GM23338 (cell line): ENCODE measurements around the gene GNAT2. TPM values are rescaled to one million over a fixed set of nuclear protein-coding genes. Genes with fewer than 3 reads are reported as not detected.

ENCODE experiments used
- ATAC-seq: fragments of 200-7000 bp; cut with Tn5 transposase; 3 replicates; pipeline ENCODE4 v1.9.1; 2020
- DNase-seq: peaks from one replicate; pipeline ENCODE4 v3.0.0-alpha.2; 2015; ENCODE audit warnings: low spot score
- H2AFZ ChIP-seq: fragments of 200-600 bp; sonication (generic); 2 replicates; pipeline ENCODE4 v1.8.0; 2016; ENCODE audit warnings: antibody characterized with exemption, mild to moderate bottlenecking, moderate library complexity
- H3F3A ChIP-seq: fragments of 200-600 bp; sonication (generic); replicated peaks from 2 replicates; pipeline ENCODE4 v1.8.0; 2017; ENCODE audit warnings: antibody characterized with exemption, mixed run types, low read depth
- H3K27ac ChIP-seq: fragments of 200-600 bp; sonication (generic); 2 replicates; pipeline ENCODE4 v1.6.1; 2016; ENCODE audit warnings: low read depth
- H3K27me3 ChIP-seq: fragments of 200-600 bp; sonication (generic); 2 replicates; pipeline ENCODE4 v1.8.0; 2016; ENCODE audit warnings: mild to moderate bottlenecking, mixed run types, moderate library complexity; ENCODE audit not compliant: insufficient read depth
- H3K36me3 ChIP-seq: fragments of 200-600 bp; sonication (generic); 2 replicates; pipeline ENCODE4 v1.8.0; 2016; ENCODE audit warnings: mild to moderate bottlenecking; ENCODE audit not compliant: insufficient read depth
- H3K4me1 ChIP-seq: fragments of 200-600 bp; sonication (generic); 2 replicates; pipeline ENCODE4 v1.8.0; 2016; ENCODE audit warnings: mild to moderate bottlenecking, moderate library complexity; ENCODE audit not compliant: insufficient read depth
- H3K4me2 ChIP-seq: fragments of 200-600 bp; sonication (generic); 2 replicates; pipeline ENCODE4 v1.7.1; 2017; ENCODE audit warnings: mixed run types
- H3K4me3 ChIP-seq: fragments of 200-600 bp; sonication (generic); 2 replicates; pipeline ENCODE4 v1.6.1; 2016; ENCODE audit warnings: mixed run types
- H3K79me2 ChIP-seq: fragments of 200-600 bp; sonication (generic); replicated peaks from 2 replicates; pipeline ENCODE4 v1.8.0; 2017; ENCODE audit warnings: mild to moderate bottlenecking; ENCODE audit not compliant: insufficient read depth
- H3K9me2 ChIP-seq: fragments of 200-600 bp; sonication (generic); 2 replicates; pipeline ENCODE4 v1.8.0; 2017; ENCODE audit not compliant: insufficient read depth
- H4K20me1 ChIP-seq: fragments of 200-600 bp; sonication (generic); replicated peaks from 2 replicates; pipeline ENCODE4 v1.8.0; 2017; ENCODE audit warnings: mild to moderate bottlenecking; ENCODE audit not compliant: insufficient read depth
- H3K27ac Mint-ChIP-seq: 2 replicates; pipeline ENCODE4 v1.8.0; 2020; ENCODE audit warnings: inconsistent platforms, mild to moderate bottlenecking, moderate library complexity, mixed read lengths
- H3K27me3 Mint-ChIP-seq: 3 replicates; pipeline ENCODE4 v1.8.0; 2022; ENCODE audit warnings: low read depth, mild to moderate bottlenecking, moderate library complexity, mixed read lengths, inconsistent platforms; ENCODE audit not compliant: insufficient read depth, poor library complexity
- H3K36me3 Mint-ChIP-seq: 3 replicates; pipeline ENCODE4 v1.8.0; 2021; ENCODE audit warnings: low read depth, mild to moderate bottlenecking, inconsistent platforms, moderate library complexity, mixed read lengths
- H3K4me1 Mint-ChIP-seq: 3 replicates; pipeline ENCODE4 v1.8.0; 2020; ENCODE audit warnings: mild to moderate bottlenecking, inconsistent platforms, mixed read lengths
- H3K4me3 Mint-ChIP-seq: 3 replicates; pipeline ENCODE4 v1.8.0; 2021; ENCODE audit warnings: moderate library complexity, mild to moderate bottlenecking, inconsistent platforms, mixed read lengths
- H3K9me3 Mint-ChIP-seq: 3 replicates; pipeline ENCODE4 v1.8.0; 2020; ENCODE audit warnings: moderate library complexity, mild to moderate bottlenecking, inconsistent platforms, mixed read lengths
- CREB1 ChIP-seq: fragments of 250-450 bp; sonication (Bioruptor Pico); IDR thresholded peaks from 2 replicates; pipeline ENCODE4 v1.5.0; 2020; ENCODE audit warnings: low read depth, mild to moderate bottlenecking, moderate library complexity
- ETS1 ChIP-seq: IDR thresholded peaks from 2 replicates; pipeline ENCODE4 v1.6.1; 2016; ENCODE audit warnings: antibody characterized with exemption
- EZH2 ChIP-seq: fragments of 200-600 bp; sonication (generic); IDR thresholded peaks from one replicate; pipeline ENCODE4 v1.8.0; 2017; ENCODE audit warnings: antibody characterized with exemption, mild to moderate bottlenecking, low read depth; ENCODE audit not compliant: unreplicated experiment
- EZH2phosphoT487 ChIP-seq: fragments of 200-600 bp; sonication (generic); IDR thresholded peaks from one replicate; pipeline ENCODE4 v1.8.1; 2018; ENCODE audit warnings: antibody characterized with exemption; ENCODE audit not compliant: unreplicated experiment
- JUNB ChIP-seq: IDR thresholded peaks from one replicate; pipeline ENCODE4 v1.6.1; 2016; ENCODE audit warnings: antibody characterized with exemption; ENCODE audit not compliant: unreplicated experiment
- NANOG ChIP-seq: IDR thresholded peaks from 2 replicates; pipeline ENCODE4 v1.6.1; 2016; ENCODE audit warnings: antibody characterized with exemption, borderline replicate concordance
- POLR2AphosphoS5 ChIP-seq: IDR thresholded peaks from 2 replicates; pipeline ENCODE4 v1.6.1; 2016; ENCODE audit warnings: antibody characterized with exemption, low read depth
- REST ChIP-seq: IDR thresholded peaks from one replicate; pipeline ENCODE4 v1.6.1; 2018; ENCODE audit warnings: antibody characterized with exemption; ENCODE audit not compliant: unreplicated experiment
- STAT1 ChIP-seq: IDR thresholded peaks from one replicate; pipeline ENCODE4 v1.6.1; 2016; ENCODE audit warnings: antibody characterized with exemption; ENCODE audit not compliant: unreplicated experiment
- ZNF114 ChIP-seq: fragments of 250-450 bp; sonication (Bioruptor Pico); IDR thresholded peaks from 2 replicates; pipeline ENCODE4 v1.5.0; 2020; ENCODE audit warnings: mild to moderate bottlenecking, moderate library complexity
- ZNF331 ChIP-seq: fragments of 250-450 bp; sonication (Bioruptor Pico); IDR thresholded peaks from 2 replicates; pipeline ENCODE4 v1.5.0; 2020; ENCODE audit warnings: low read depth, mild to moderate bottlenecking, moderate library complexity
- ZNF462 ChIP-seq: fragments of 250-450 bp; sonication (Bioruptor Pico); IDR thresholded peaks from 2 replicates; pipeline ENCODE4 v1.5.0; 2020; ENCODE audit warnings: mild to moderate bottlenecking, moderate library complexity
- polyA plus RNA-seq: library from polyadenylated mRNA; unstranded; fragments of >200 nt; fragmentation: Nextera tagmentation; extraction: Ambion mirVana; gene quantifications from 2 replicates; pipeline ENCODE4 v1.2.1, GENCODE V29; 2016
- total RNA-seq: library from RNA; depleted of rRNA; stranded (reverse); fragments of >200 nt; shearing (Covaris generic); gene quantifications from 2 replicates; pipeline ENCODE4 v1.2.3, GENCODE V29; 2014
- TF ChIP-seq, protein P1 (sequence below), 2 experiments: fragments of 200-600 bp in 1 of 2; sonication (generic) in 1 of 2; conservative IDR thresholded peaks; 2 replicates each; pipeline versions ENCODE4 v1.5.1 to v1.6.1; 2016 to 2017; ENCODE audit warnings: antibody characterized with exemption in 2 of 2, low read depth in 2 of 2, mild to moderate bottlenecking in 2 of 2, moderate library complexity in 1 of 2

GNAT2 gene
- total and polyA plus RNA-seq, 2 experiments from 2014 or later = 0.21 TPM; not detected in 1

GRCh38 chr1:109559995-109560394, 59.4 kb downstream of the GNAT2 start:
- peaks cover 95% of the 10 kb centered on the region for H3K79me2 ChIP-seq
- H3K27ac Mint-ChIP-seq = no peak overlapping the region

More at GRCh38 chr1:109559995-109560394, 59.4 kb downstream of the GNAT2 start:
- H4K20me1 ChIP-seq = peaks cover 7% of the 10 kb centered on the region; the same call in 1 of the 2 replicates
- no peaks in the 10 kb centered on the region for H3K9me3 Mint-ChIP-seq
- 0 out of 3 replicates have a peak, but pooled peaks cover 2% of the 10 kb centered on the region for H3K36me3 Mint-ChIP-seq
- H3K9me2 ChIP-seq = no peaks in the 10 kb centered on the region
- DNase-seq = no peak
- no peak overlapping the region for H3K27ac ChIP-seq
- no peak for TF ChIP-seq EZH2phosphoT487
- TF ChIP-seq STAT1 = no peak
- TF ChIP-seq, protein P1, sequence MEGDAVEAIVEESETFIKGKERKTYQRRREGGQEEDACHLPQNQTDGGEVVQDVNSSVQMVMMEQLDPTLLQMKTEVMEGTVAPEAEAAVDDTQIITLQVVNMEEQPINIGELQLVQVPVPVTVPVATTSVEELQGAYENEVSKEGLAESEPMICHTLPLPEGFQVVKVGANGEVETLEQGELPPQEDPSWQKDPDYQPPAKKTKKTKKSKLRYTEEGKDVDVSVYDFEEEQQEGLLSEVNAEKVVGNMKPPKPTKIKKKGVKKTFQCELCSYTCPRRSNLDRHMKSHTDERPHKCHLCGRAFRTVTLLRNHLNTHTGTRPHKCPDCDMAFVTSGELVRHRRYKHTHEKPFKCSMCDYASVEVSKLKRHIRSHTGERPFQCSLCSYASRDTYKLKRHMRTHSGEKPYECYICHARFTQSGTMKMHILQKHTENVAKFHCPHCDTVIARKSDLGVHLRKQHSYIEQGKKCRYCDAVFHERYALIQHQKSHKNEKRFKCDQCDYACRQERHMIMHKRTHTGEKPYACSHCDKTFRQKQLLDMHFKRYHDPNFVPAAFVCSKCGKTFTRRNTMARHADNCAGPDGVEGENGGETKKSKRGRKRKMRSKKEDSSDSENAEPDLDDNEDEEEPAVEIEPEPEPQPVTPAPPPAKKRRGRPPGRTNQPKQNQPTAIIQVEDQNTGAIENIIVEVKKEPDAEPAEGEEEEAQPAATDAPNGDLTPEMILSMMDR (conservative IDR thresholded peaks at IDR 0.05; ENCODE audit: low read depth in 2 of 2) = no peak
- TF ChIP-seq ZNF114 (CRISPR knock-in tag) = no peak
- TF ChIP-seq CREB1 = no peak
- no peak for TF ChIP-seq JUNB
- no peak for TF ChIP-seq EZH2
- TF ChIP-seq POLR2AphosphoS5 = no peak
- no peak for TF ChIP-seq ZNF462 (CRISPR knock-in tag)
- TF ChIP-seq REST = no peak
- TF ChIP-seq NANOG = no peak
- no peak for TF ChIP-seq ETS1
- no peak for TF ChIP-seq ZNF331 (CRISPR knock-in tag)
- peaks cover 1% of the 10 kb centered on the region for H3K27me3 Mint-ChIP-seq
- no peak overlapping the region for H3K4me2 ChIP-seq
- no peak for ATAC-seq
- peaks cover 36% of the 10 kb centered on the region for H3K4me1 Mint-ChIP-seq
- no peak overlapping the region for H3K4me3 Mint-ChIP-seq
- H2AFZ ChIP-seq = no peak overlapping the region
- peaks cover 31% of the 10 kb centered on the region for H3K4me1 ChIP-seq
- H3K4me3 ChIP-seq = no peak overlapping the region
- H3F3A ChIP-seq = no peaks in the 10 kb centered on the region; the same call in 1 of the 2 replicates
- H3K27me3 ChIP-seq = no peaks in the 10 kb centered on the region
- no peaks in the 10 kb centered on the region for H3K36me3 ChIP-seq
